ENCODE data around the gene SLC17A3. TPM values are rescaled to one million over a fixed set of nuclear protein-coding genes. Genes with fewer than 3 reads are reported as not detected.

Gene SLC17A3
- total RNA-seq, 4 donors from 2014 or later, result not detected

GRCh38 chr6:25875926-25876602 lies 2.0 kb upstream of the SLC17A3 start:
- Histone ChIP-seq H3K27me3 (no peaks in the 10 kb centered on the region), H3K4me1 (no peaks in the 10 kb centered on the region), H3K9me3 (no peaks in the 10 kb centered on the region), H3K27ac (no peak overlapping the region), H3K36me3 (no peaks in the 10 kb centered on the region), H3K4me3 (replicated peaks in 1 of 3) (no peak overlapping the region)
- DNase-seq, result no peak
- intact Hi-C loops (cut with DNase I), result no loop called here
- TF ChIP-seq, protein P1, sequence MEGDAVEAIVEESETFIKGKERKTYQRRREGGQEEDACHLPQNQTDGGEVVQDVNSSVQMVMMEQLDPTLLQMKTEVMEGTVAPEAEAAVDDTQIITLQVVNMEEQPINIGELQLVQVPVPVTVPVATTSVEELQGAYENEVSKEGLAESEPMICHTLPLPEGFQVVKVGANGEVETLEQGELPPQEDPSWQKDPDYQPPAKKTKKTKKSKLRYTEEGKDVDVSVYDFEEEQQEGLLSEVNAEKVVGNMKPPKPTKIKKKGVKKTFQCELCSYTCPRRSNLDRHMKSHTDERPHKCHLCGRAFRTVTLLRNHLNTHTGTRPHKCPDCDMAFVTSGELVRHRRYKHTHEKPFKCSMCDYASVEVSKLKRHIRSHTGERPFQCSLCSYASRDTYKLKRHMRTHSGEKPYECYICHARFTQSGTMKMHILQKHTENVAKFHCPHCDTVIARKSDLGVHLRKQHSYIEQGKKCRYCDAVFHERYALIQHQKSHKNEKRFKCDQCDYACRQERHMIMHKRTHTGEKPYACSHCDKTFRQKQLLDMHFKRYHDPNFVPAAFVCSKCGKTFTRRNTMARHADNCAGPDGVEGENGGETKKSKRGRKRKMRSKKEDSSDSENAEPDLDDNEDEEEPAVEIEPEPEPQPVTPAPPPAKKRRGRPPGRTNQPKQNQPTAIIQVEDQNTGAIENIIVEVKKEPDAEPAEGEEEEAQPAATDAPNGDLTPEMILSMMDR (IDR thresholded peaks at IDR 0.05), result no peak
- TF ChIP-seq POLR2A (IDR thresholded peaks at IDR 0.05), result no peak
- WGBS, 2 donors, result 89 to 93% methylated on average over 3 of the region's 3 CpGs

DNA sequence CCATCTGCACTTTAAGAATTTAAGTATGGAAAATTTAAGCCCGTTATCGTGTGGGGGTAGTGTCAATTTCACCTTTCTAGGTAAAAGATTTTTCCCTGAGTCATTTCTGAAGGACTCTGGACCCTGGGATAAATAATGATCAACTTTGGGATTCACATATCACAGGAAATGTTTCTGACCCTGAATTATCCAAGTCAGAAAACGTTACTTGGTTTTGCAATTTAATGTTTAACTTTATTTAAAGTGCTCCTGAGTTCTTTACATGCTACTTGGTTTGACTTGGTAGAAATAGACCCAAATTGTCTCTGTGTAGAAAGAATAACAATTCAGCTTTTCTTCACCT lies 1.5 kb upstream of the SLC17A3 start:
- H3K4me1 ChIP-seq, result no peaks in the 10 kb centered on the region
- no peak overlapping the region for H3K27ac ChIP-seq
- DNase-seq, result no peak
- intact Hi-C loops (cut with DNase I), result no loop called here
- H3K4me3 ChIP-seq (replicated peaks in 1 of 3), result no peak overlapping the region
- 84 to 89% methylated on average over 3 of the region's 3 CpGs for WGBS, 2 donors
- no peaks in the 10 kb centered on the region for H3K36me3 ChIP-seq
- H3K27me3 ChIP-seq, result no peaks in the 10 kb centered on the region
- H3K9me3 ChIP-seq, result no peaks in the 10 kb centered on the region
- no peak for TF ChIP-seq POLR2A (IDR thresholded peaks at IDR 0.05)
- TF ChIP-seq, protein P1 (IDR thresholded peaks at IDR 0.05), result no peak

- no peak for TF ChIP-seq POLR2A (IDR thresholded peaks at IDR 0.05)
- TF ChIP-seq, protein P1 (IDR thresholded peaks at IDR 0.05), result no peak
- no peak for DNase-seq
- no peak overlapping the region for H3K27ac ChIP-seq
- H3K4me1 ChIP-seq, result no peaks in the 10 kb centered on the region
- no peaks in the 10 kb centered on the region for H3K27me3 ChIP-seq
- 90 to 93% methylated on average over 3 of the region's 3 CpGs for WGBS, 2 donors
- intact Hi-C loops (cut with DNase I), result no loop called here
- H3K4me3 ChIP-seq (replicated peaks in 1 of 3), result no peak overlapping the region
- no peaks in the 10 kb centered on the region for H3K36me3 ChIP-seq
- H3K9me3 ChIP-seq, result no peaks in the 10 kb centered on the region
Measured at GRCh38 chr6:25874822-25875562, 949 bp upstream of the SLC17A3 start.

DNA sequence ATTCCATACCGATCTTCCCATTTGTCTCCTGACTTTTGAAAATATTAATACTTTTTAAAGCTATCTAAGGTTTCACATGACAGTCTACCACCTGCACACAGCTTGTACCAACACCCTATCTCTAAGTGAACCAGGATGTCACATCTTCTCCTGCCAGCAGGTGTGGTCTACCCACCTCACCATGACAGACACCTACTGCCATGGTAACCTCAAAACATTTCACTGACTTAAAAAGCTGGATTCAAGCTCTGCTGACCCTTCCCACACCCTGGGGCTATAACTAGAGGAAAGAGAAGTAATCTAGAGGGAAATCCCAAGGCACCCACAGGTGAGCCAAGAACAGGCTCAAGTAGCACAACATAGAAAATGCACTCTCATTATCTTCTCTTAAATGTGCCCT lies 1.2 kb downstream of the SLC17A3 start:
- TF ChIP-seq, protein P1 (IDR thresholded peaks at IDR 0.05), result no peak
- TF ChIP-seq POLR2A (IDR thresholded peaks at IDR 0.05), result no peak
- no peak overlapping the region for H3K27ac ChIP-seq
- no peaks in the 10 kb centered on the region for H3K27me3 ChIP-seq

DNA sequence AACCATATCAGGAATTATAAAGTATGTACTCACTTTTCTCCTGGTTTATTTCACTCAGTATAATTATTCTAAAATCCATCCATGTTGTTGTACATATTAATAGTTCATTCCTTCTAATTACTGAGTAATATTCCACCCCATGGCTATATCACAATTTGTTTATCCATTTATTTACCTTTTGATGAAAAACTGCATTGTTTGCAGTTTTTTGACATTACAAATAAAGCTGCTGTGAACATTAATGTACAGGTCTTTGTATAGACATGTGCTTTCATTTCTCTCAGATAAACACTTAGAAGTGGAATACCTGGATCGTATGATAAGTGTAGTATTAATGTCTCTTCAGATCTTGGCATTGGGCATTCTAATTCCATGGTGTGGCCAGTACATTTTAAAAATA lies 4.2 kb downstream of the SLC17A3 start:
- Histone ChIP-seq H3K36me3 (no peaks in the 10 kb centered on the region), H3K4me1 (no peaks in the 10 kb centered on the region), H3K4me3 (replicated peaks in 1 of 3) (no peak overlapping the region), H3K9me3 (no peaks in the 10 kb centered on the region), H3K27ac (no peak overlapping the region), H3K27me3 (no peaks in the 10 kb centered on the region)
- DNase-seq, result no peak
- intact Hi-C loops (cut with DNase I), result no loop called here
- no peak for TF ChIP-seq POLR2A (IDR thresholded peaks at IDR 0.05)
- 53 to 90% methylated on average over 1 of the region's 1 CpG for WGBS, 2 donors

More for the DNA sequence above, 1.2 kb downstream of the SLC17A3 start:
- no peaks in the 10 kb centered on the region for H3K36me3 ChIP-seq
- 89 to 100% methylated on average over 1 of the region's 1 CpG for whole genome bisulfite sequencing, 2 donors
- no peak for DNase-seq
- intact Hi-C loops (cut with DNase I), result no loop called here
- no peaks in the 10 kb centered on the region for H3K9me3 ChIP-seq
- H3K4me1 ChIP-seq, result no peaks in the 10 kb centered on the region
- no peak overlapping the region for H3K4me3 ChIP-seq (replicated peaks in 1 of 3)
